HG03442 (cell line): ENCODE measurements around the gene COL16A1.

Experiments used
- ATAC-seq: cut with Tn5 transposase; IDR thresholded peaks from one replicate; pipeline ENCODE4 v1.9.1; 2021; ENCODE audit warnings: mild to moderate bottlenecking, moderate library complexity; ENCODE audit not compliant: unreplicated experiment

Gene COL16A1

GRCh38 chr1:31651089-31651420 lies 52.8 kb downstream of the COL16A1 start:
- no peak for ATAC-seq

- no peak for ATAC-seq
Observed at GRCh38 chr1:31650161-31651088, 53.4 kb downstream of the COL16A1 start.

- no peak for ATAC-seq
Observed at GRCh38 chr1:31648641-31649357, 55.0 kb downstream of the COL16A1 start.

GRCh38 chr1:31648190-31648589 lies 55.6 kb downstream of the COL16A1 start:
- no peak for ATAC-seq

GRCh38 chr1:31647106-31647505 lies 56.7 kb downstream of the COL16A1 start:
- ATAC-seq: no peak

- ATAC-seq: no peak
Observed at GRCh38 chr1:31646259-31646960, 57.4 kb downstream of the COL16A1 start.

- no peak for ATAC-seq
Observed at GRCh38 chr1:31645274-31645568, 58.6 kb downstream of the COL16A1 start.

- ATAC-seq: peak; percentile 88
Observed at GRCh38 chr1:31644560-31645273, 59.1 kb downstream of the COL16A1 start, which contains the start of gene PEF1. Gene PEF1 (minus strand): TSS chr1:31644876. CDS start chr1:31644864, 12 bp downstream.

GRCh38 chr1:31643976-31644559 lies 59.7 kb downstream of the COL16A1 start:
- ATAC-seq: no peak

- ATAC-seq: no peak
Observed at GRCh38 chr1:31642897-31643296, 60.9 kb downstream of the COL16A1 start.

- ATAC-seq: no peak
Observed at GRCh38 chr1:31642366-31642765, 61.5 kb downstream of the COL16A1 start.

- ATAC-seq: no peak
Observed at GRCh38 chr1:31640964-31641363, 62.9 kb downstream of the COL16A1 start.

- ATAC-seq: no peak
Observed at GRCh38 chr1:31640179-31640578, 63.6 kb downstream of the COL16A1 start.

GRCh38 chr1:31639543-31639942 lies 64.3 kb downstream of the COL16A1 start:
- no peak for ATAC-seq

GRCh38 chr1:31637915-31638673 lies 65.7 kb downstream of the COL16A1 start:
- no peak for ATAC-seq

- no peak for ATAC-seq
Observed at GRCh38 chr1:31633117-31633516, 70.7 kb downstream of the COL16A1 start.

GRCh38 chr1:31632649-31633048 lies 71.2 kb downstream of the COL16A1 start:
- ATAC-seq: no peak

GRCh38 chr1:31628931-31629556 lies 74.8 kb downstream of the COL16A1 start:
- no peak for ATAC-seq

- no peak for ATAC-seq
Observed at GRCh38 chr1:31627930-31628559, 75.8 kb downstream of the COL16A1 start.
